Measurements from ENCODE around the gene MYMX. TPM values are rescaled to one million over a fixed set of nuclear protein-coding genes. Genes with fewer than 3 reads are reported as not detected.

The MYMX gene
- total RNA-seq, 1 donor from 2014 or later: not detected

GRCh38 chr6:44265722-44266233, 49.1 kb downstream of the MYMX start:
- DNase-seq: no peak

- DNase-seq: no peak
Observed at GRCh38 chr6:44266347-44266746, 49.6 kb downstream of the MYMX start.

DNA sequence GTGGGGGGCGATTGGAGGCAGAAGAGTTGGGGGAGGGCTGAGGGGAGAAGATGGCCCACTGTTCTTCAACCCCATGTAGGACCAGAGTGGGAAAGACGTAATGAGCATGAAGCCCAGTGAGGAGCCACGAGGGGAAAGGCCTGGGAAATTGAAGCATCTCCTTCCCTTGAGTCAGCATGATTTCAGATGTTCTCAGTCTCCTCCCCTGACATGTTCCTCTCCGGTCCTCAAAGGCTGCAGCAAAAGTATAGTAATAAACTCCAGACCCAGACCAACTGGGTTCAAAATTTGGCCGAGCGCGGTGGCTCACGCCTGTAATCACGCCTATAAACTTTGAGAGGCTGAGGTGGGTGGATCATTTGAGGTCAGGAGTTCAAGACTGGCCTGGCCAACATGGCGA, 50.5 kb downstream of the MYMX start:
- DNase-seq: no peak

Other genes with a start within 250 kb of the MYMX start
- 48.1 and 75.4 TPM in 2 replicates for gene MRPL14, start 89.5 kb upstream of the MYMX start, total RNA-seq
- 33.0 and 36.3 TPM in 2 replicates for gene TMEM63B, start 89.4 kb upstream of the MYMX start, total RNA-seq
- gene CAPN11, start 58.1 kb upstream of the MYMX start, total RNA-seq: 0.28 and 2.2 TPM in 2 replicates
- 41.7 and 64.8 TPM in 2 replicates for gene SLC29A1, start 6.7 kb downstream of the MYMX start, total RNA-seq
- 558 and 784 TPM in 2 replicates for gene HSP90AB1, start 30.2 kb downstream of the MYMX start, total RNA-seq
- gene SLC35B2, start 40.6 kb downstream of the MYMX start, total RNA-seq: 43.1 and 52.7 TPM in 2 replicates
- 13.4 and 41.7 TPM in 2 replicates for gene NFKBIE, start 48.6 kb downstream of the MYMX start, total RNA-seq
- gene TMEM151B, start 53.5 kb downstream of the MYMX start, total RNA-seq: not detected in 2 replicates
- gene AARS2, start 96.4 kb downstream of the MYMX start, total RNA-seq: 17.5 and 23.6 TPM in 2 replicates
- gene SPATS1, start 125.7 kb downstream of the MYMX start, total RNA-seq: not detected in 2 replicates
- gene CDC5L, start 170.8 kb downstream of the MYMX start, total RNA-seq: 26.2 and 31.1 TPM in 2 replicates

Measured in dermis blood vessel endothelial cell (primary cell).